Measurements from ENCODE around the gene EEFSEC.

Gene EEFSEC

DNA sequence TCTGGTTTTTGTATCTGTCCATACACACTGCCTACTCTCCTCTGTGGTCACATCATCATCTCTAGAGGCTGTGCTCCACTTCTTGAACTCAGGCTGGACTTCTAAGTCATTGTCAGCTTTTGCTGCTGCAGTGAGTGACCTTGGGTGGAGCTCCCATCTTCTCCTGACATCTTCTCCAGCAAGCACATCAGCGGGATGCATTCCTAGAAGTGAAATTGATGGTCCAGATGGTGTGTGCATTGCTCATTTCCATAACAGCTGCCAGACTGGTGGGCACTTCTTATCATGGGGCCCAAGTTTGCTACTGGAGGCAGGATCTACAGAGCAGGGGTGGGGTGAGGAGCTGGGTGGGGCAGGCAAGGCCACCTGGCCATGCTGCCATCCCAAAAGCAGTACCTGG is 203.5 kb downstream of the EEFSEC start:
- no peak for DNase-seq

DNA sequence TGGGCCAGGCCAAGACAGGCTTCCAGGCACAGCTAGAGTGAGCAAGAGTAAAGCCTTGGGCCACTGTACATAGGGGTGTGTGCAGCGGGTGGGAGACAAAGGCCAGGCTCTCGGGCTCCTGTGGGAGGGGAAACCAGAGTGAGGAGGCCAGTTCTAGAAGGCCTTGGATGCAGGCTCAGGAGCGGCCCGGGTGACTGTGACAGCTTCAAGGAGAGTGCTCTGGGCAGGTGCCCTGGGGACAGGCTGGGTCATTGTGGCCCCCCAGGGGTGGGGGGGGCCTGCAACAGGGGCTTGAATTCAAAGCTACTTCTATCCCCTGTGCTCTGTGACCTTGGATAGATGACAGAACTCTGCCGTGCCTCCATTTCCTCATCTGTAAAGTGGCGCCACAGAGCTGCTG is 204.3 kb downstream of the EEFSEC start:
- no peak for DNase-seq

DNA sequence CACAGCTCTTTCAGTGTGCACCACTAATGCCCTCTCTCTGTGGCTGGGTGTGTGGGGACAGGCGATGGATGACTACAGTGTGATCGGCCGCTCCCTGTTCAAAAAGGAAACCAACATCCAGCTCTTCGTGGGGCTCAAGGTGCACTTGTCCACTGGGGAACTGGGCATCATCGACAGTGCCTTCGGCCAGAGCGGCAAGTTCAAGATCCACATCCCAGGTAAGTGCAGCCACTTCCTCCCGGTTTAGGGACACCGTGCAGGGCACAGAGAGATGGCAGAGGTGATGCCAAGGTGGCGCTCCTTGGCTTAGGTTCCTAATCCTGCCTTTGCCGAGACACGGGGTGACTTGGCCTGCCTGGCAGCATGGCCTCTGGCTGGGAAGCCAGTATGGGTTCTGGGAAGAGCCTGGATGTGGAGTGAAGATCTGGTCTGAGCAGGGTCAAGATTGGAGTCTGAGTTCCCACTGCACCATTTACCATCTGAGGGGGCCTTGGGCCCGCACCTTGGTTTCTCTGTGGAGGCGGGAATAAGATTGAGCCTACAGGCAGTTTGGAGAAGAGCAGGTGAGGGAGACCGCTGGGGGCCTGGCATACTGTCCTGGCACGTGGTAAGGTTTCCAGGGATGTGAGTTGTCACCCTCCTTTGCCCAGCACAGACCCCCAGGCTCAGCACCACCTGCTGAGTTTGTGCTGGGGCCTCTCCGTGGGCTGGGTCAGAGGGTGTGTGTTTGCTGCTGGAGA is 205.0 kb downstream of the EEFSEC start:
- DNase-seq, result no peak

DNA sequence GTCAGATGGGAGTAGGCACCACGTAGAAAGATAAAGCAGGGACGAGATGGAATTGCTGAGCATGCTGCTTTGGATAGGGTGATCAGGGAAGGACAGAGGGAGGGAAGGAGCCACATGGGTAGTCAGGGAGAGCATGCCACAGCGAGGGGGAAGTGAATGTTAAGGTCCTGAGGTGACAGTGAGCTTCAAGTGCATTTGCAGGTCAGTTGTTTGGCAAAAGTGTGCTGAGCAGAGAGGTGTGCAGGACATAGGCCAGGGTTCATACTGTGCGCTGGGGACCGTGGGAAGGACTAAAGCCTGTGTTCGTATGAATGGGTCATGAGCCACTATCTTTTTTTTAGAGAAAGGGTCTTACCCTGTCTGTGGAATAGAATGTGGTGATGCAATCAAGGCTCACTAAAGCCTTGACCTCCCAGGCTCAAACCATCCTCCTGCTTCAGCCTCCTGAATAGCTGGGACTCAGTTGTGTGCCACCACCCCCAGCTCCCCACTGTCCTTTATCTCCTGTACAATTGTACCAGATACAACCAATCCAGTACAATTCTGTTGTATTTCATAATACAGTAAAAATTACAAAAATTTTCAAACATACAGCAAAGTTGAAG is 205.9 kb downstream of the EEFSEC start:
- DNase-seq, result no peak

DNA sequence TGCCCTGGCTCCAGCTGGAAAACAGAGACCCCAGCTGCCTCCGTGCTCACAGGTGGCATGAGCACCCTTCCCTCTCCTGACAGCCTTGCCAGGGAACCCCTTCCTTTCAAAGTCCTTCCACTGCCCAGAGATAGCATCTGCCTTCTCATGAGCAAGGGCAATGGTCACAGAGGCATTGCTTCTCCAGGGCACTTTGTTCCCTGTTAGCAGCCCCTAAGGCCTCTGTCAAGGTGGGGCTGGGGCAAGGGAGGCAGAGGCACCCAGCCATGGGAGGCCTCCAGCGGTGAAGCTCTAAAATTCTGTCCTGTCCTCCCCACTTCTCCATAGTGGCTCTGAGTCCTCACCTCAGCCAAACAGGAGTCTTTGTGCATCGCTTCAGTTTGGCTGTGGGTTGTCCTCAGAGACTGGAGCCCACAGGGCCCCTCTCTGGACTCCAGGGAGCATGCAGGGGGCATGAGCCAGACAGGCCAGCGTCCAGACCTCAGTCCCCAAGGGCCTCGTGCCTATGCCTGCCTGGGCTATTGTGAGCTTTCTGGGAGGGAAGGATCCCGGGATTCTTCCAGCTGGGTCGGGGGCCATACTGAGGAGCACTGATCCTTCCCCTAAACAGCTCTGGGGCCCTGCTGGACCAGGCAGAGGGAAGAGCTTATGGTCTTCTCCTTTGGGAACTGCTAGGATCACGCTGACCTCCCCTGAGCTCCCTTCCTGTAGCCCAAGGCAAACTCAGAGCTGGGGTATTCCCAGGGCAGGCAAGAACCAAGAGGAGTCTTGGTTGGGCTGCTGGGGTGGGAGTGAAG is 206.8 kb downstream of the EEFSEC start:
- DNase-seq, result no peak

DNA sequence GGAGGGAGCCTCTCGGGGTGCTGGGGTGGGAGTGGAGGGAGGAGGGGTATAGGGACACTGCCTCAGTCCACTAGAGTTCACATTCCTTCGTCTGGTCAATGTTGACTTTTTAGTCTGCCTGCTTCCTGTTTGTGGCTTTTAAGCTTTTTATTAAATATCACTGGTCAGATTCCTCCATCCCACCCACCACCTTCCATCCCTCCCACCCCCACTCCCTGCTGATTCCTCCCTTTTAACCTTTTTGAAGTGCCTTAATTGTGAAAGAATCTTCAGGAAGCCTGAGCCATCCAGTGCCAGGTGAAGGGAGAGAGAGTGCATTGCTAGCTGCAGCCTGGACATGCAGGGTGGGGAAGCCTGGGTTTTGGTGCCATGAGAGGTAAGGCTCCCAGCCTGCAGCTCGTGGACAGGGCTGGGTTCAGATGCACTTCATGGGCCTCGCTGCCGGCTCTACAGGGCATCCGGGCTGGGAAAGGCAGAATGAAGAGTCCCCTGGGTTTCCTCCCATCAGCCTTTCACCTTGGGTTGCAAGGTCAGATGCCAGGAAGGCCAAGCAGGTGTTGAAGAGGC is 207.5 kb downstream of the EEFSEC start:
- no peak for DNase-seq

DNA sequence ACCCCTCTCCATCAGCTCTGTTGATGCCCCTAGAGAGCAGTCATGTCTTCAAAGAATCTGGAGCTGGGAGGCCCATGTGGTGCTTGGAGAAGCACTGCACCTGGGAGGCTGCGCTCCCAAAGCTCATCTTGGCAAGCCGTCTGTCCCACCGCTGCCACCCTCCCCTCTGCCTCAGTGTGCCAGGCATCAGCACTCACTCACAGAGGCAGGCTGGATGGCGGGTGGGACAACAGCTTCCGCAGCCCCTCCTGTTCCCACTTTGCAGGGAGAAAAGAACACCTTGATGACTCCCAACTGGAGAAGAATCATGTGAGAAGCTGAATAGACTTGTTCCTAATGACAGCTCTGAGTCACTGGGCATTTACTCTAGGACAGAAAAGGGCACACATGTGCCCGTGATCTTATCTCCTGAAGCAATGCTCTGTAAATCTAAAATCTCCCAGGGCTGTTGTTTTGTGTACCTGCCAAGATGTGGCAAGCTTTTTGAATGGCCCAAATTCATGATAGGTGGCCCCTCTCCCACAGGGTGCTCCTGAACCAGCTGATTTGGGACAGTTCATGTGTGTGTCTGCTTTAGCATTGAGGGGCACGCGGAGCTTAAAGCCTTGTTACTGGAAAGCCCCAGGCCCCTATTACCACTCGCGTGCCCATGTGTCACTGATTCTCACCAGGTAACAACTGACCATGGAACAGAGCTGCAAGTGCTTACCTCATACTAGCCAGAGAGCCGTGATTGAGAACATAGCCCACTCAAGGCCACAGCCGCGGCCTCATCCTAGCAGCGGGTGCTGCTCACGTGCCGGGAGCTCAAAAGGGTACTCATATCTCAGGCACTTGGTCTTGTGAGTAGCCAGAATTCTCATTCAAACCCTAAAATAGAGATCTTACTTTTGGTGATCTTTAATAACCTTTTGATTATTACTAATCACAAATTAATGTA is 209.0 kb downstream of the EEFSEC start:
- no peak for DNase-seq

DNA sequence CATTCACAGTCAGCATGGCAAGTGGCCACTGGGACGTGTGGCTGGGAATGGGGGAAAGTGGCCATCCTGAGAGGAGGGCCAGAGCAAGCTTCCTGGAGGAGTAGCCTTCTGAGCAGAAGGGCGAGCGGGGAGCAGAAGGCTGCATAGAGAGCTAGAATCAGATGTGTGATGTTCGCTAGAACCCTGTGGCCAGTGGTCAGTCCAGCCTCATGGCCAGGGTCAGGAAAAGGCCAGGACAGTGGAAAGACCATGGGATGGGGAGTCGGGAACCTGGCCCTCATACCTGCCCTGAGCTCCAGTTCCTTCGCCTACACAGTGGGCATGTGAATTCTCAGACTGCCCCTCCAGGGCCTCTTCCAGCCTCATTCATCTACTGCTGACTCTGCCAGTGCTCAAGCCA is 211.0 kb downstream of the EEFSEC start:
- no peak for DNase-seq

DNA sequence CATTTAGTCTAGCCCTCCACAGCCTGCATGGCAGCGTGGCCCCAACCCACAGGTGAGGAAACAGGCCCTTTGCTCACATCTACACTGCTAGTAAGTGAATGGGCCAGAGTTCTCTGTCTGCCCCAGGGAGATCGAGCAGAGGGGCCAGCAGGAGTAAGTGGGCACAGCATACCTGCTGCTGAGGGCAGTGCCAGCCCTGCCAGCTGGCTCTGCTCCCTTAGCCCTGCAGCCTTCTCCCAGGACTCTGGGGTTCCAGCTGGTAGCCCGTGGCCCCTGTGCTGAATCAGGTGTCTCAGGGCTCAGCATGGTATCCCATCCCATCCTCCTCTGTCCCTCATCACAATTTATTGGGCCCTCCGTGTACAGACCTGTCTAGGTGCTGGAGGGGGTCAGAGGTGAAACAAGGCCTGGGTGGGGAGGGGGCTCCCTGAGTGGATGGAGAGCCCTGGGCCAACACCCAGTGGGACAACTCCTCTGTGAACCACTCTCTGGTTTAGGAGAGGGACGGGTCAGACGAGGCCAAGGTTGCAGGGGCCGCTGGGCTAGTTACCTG is 211.6 kb downstream of the EEFSEC start:
- no peak for DNase-seq

DNA sequence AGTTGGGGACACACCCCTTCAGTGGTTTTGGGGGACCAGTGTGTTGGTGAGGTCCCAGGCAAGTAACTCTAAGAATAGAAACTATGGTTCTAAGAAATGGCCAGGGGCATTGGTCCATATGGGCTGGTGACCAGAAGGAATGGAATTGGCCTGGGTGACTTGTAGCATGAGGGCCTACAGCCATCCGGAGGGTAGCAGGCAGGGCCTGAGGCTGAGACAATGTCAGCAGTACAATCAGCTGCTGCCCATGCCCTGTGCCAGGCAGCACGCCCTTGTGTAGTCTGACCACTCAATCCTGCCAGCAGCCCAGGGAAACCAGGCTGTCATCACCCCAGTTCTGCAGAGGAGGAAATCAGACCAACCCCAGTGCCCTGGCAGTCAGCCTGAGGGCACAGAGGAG is 212.9 kb downstream of the EEFSEC start:
- DNase-seq, result no peak

DNA sequence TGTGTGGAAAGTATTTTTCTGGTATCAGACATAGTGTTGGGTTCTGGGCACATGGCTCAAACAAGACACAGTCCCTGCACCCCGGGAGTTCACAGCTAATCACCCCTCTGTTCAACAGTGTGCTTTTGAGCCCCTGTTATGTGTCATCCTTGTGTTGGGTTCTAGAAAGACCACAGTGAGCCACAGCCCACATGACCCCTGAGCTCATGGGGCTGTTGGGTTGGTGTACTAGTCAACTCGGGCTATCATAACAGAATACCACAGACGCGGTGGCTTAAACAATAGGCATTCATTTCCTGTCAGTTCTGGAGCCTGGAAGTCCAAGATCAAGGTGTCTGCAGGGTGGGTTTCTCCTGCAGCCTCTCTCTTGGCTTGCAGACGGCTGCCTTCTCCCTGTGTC is 213.4 kb downstream of the EEFSEC start:
- DNase-seq, result no peak

DNA sequence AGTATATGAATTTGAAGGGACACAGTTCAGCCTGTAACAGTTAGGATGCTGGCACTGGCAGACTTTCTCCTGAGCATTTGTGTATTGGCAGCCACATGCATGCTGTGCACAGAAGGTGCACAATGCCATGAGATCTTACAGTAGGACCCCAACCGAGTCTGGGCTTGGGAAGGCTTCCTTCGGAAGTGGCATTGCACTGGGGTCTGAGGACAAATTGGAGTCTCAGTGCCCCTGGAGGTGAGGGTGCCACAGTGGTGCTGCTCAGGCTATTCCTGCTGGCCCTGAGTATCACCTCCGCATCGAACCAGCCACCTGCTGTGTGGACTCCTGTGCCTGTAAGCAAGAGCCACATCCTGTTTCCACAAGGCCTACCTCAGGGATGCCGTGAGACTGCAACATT is 213.9 kb downstream of the EEFSEC start:
- no peak for DNase-seq

DNA sequence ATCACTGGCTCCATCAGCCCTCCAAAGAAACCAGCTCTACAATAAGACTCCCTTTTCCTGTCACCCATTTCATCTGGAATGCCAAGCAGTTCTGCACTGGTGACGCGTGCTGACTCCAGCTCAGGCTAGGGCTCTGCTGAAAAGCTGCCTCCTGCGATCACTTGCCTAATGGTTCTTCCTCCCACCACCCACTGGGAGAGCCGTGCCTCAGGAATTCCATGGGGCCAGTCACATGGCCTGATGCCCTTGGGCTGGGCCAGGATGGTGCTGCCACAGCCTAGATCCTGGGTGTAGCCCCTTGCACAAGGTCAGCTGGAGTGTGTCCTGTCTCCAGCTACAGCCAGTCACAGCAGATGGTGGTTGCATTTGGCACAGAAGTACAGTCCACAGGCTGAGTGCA is 214.5 kb downstream of the EEFSEC start:
- DNase-seq, result no peak

DNA sequence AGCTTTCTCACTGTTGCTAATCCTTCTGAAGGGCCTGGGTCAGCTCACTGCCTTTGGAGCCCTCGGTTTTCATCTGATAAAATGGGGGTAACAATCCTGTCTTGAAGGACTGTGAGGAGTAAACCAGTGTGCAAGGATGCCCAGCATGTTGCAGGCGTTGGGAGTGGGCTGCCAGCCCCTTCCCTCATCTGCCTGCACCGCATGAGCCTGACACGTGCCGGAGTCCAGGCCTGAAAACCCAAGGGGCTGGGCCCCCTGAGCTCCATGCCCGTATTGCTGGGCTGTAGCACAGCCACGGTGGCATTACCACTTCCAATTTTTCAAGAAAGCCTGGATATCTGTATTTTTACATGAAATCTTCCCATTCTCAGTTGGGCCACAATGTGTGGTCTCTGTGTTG is 215.3 kb downstream of the EEFSEC start:
- no peak for DNase-seq

DNA sequence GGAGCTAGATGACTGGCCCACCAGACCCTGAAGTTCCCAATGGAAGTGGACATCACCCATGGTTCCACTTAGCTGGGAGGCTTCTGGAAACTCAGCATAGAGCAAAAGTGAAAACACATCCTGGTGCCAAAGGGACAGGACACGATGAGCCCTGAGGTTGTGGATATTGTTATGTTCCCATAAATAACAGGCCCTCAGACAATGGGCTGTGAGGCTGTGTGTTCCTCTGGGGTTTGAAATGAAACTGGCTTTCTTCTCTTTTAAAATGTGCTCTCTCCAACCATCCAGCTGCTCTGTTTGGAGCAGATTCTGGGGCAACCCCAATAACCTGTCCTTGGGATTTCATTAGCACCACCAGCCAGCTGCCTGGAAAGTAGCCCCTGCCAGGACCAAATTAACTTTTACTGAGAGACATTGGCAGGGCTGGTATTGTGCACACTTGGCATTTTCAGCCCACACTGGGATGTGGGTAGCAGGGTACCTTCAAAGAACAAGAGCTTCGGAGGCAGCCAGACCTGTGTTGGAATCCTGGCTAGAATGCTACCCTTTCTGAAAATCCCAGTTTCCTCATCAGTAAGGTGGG is 215.9 kb downstream of the EEFSEC start:
- DNase-seq, result no peak

DNA sequence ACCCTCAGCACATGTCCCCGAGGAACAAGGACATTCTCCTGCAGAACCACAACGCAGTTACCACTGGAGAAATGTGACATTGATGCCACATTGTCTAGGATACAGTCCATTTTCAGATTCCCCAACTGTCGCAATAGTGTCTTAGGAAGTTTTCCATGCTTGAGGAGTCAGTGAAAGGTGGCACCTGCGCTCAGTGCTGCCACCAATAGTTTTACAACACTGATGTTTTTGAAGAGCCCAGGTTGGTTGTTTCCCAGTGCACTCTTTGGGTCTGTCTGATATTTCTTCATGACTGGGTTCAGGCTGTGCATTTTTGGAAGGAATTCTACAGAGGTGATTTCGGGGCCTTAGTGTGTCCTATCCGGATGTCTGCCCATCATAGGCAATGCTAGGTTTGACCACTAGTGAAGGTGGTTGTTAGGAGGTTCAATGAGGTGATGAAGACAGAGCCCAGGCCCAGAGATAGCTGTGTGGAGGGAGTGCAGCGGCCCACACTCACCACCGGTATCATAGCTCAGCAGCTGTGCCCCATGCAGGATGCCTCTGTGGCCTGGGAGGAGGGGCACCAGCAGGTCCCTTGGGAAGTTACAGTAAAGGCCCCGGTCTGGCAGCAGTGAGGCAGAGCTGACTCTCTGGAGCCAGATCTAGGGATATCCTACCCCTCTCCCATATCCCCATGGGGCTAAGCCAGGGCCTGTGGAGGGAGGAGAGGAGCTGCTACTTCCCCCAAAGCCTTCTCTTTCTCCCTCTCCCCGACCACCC is 216.8 kb downstream of the EEFSEC start:
- no peak for DNase-seq

DNA sequence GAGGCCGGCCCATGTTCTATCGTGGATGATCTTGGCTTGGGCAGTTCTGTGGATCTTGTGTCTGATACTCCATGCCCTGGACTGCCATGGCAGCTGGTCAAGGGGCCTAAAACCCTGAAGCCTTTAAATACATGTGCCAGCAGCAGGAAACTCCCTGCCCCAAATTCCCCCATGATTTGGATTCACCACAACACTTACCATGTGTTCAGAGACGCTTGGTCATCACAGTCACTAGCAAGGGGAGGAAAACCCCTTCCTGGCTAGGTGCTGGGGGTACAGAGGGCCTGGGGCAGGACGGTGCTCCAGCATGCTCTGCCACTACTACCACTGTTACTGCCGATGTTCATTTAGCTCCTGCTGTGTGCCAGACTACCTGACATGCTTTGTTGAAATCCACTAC is 219.0 kb downstream of the EEFSEC start:
- DNase-seq, result no peak

DNA sequence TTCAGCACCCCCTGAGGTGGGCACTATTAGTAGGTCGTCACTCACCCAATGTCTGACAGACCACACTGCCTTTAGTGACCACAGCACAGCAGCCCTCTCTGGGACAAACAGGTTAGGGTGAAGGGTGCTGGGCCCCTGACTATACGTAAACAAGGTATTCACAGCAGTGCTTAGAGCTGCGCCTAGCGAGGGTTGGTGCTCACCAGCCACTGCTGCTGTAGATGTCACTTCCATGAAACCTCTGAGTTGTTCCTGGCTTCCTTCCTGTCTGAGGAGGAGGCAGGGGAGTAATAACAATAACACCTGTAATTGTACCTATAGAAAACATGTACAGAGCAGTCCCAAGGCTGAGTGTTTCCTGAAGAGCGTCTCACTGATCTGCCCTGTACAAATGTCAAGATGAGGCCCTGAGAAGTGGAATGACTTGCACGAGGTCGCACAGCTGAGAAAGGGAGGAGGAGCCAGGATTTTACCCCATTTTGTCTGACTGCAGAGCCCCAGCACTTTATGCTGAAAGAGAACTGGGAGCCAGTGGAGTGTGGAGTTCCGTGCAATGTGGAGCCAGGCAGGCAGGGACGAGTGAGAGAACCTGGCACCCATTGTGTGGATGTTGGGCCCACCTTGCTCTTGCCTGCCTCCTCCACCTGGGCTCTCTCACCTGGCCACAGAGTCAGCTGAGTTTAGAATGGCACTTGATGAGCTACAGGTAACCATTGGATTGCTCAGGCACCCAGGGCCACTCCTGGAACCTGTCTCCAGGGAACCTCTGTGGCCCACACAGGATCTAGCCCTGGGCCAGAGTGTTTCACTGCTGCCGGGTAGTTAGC is 219.6 kb downstream of the EEFSEC start:
- no peak for DNase-seq

DNA sequence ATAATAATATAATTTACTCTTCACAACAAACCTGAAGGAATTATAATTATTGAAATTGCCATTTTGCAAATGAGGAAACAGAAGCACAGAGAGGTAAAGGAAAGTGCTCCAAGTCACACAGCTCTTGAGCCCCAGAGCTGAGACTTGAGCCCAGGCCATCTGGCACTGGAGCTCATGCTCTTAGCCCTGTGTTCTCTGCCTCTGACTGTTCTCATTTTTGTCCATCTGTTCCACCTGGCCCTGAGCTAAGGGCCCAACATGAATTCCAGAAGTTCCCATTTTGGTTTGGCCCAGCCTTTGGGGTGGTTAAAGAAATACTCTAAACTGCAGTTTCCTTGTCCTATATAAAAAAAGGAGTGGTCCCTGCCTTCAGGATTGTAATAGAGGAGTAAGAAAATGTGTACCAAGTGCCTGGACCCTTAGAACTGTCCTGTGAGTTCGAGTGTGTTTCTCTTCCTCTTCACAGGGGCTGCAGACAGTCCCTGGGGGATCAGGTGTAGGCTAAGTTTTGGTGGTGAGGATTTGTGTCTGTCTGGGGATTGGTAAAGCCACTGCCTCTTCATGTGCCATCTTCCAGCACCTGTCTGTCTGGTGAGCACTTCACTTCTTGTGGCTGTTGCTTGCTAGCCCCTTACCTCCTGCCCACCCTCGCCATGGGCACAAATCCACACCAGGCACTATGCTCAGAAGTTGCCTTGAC is 221.6 kb downstream of the EEFSEC start:
- DNase-seq, result no peak

DNA sequence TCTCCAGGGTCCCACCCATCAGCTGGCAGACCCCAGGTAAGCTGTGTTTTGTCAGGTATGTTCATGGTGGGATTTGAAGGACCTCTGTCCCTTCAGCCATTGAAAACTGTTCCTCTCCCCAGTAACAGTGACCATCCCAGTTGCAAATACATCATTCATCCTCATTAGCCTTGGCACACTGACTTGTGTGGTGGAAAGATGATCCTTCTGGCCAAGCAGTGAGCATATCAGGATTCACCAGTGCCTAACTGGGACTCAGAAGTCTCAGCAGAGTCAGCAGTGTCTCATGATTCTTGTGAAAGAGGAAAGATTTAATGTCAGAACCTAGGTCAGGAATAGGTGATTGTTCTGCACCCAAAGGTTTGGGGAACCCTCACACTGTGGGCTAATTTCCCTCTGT is 223.2 kb downstream of the EEFSEC start:
- DNase-seq, result no peak

Data from KG1 (cell line).